H1 (cell line): Measurements from ENCODE around the gene NOS1AP. TPM values are rescaled to one million over a fixed set of nuclear protein-coding genes. Genes with fewer than 3 reads are reported as not detected.

Source experiments
- CTCF ChIA-PET: fragments of 300-600 bp; sonication (Branson Sonifier 250); formaldehyde crosslinking; loops from one replicate; lab custom pipeline; 2021; ENCODE audit not compliant: partially characterized antibody; lab: Charles Lee
- POLR2A ChIA-PET: fragments of 300-600 bp; sonication (Branson Sonifier 250); formaldehyde crosslinking; loops from one replicate; lab custom pipeline; 2021; ENCODE audit warnings: inconsistent platforms; ENCODE audit not compliant: partially characterized antibody; lab: Charles Lee
- DNase-seq, 2 experiments: peaks; one replicate each; pipeline versions ENCODE4 v3.0.0 to v3.0.0-alpha.2; 2010 to 2022; ENCODE audit warnings: low spot score in 2 of 2, low read depth in 1 of 2, mixed read lengths in 1 of 2
- FAIRE-seq: peaks from 2 replicates; lab custom pipeline; 2011; peaks lifted over from hg19 to GRCh38; lab: Jason Lieb, UNC
- H2AFZ ChIP-seq: 2 replicates; pipeline ENCODE4 v1.8.1; 2012; ENCODE audit warnings: low read length, inconsistent platforms
- H2AK5ac ChIP-seq: 2 replicates; pipeline ENCODE4 v1.6.1; 2013; ENCODE audit warnings: low read depth, low read length
- H2BK120ac ChIP-seq: replicated peaks from 2 replicates; pipeline ENCODE3; 2013; ENCODE audit warnings: low read depth, low read length, inconsistent platforms
- H2BK12ac ChIP-seq: 2 replicates; pipeline ENCODE4 v1.6.1; 2013; ENCODE audit warnings: low read depth, low read length
- H2BK15ac ChIP-seq: 2 replicates; pipeline ENCODE4 v1.6.1; 2013; ENCODE audit warnings: low read length
- H2BK20ac ChIP-seq: 2 replicates; pipeline ENCODE4 v1.6.1; 2013; ENCODE audit warnings: low read length
- H2BK5ac ChIP-seq: 2 replicates; pipeline ENCODE4 v1.6.1; 2013; ENCODE audit warnings: low read depth, low read length
- H3K14ac ChIP-seq: 2 replicates; pipeline ENCODE4 v1.6.1; 2013; ENCODE audit warnings: inconsistent platforms; ENCODE audit not compliant: insufficient read length
- H3K18ac ChIP-seq: 2 replicates; pipeline ENCODE4 v1.6.1; 2013; ENCODE audit warnings: low read length; ENCODE audit errors: extremely low read depth
- H3K23ac ChIP-seq: 2 replicates; pipeline ENCODE4 v1.6.1; 2013; ENCODE audit warnings: inconsistent platforms; ENCODE audit not compliant: insufficient read length
- H3K23me2 ChIP-seq: 2 replicates; pipeline ENCODE4 v1.6.1; 2013; ENCODE audit warnings: low read depth, low read length
- H3K27ac ChIP-seq: 2 replicates; pipeline ENCODE4 v1.6.1; 2011; ENCODE audit warnings: low read depth, low read length, inconsistent platforms
- H3K27me3 ChIP-seq, 4 experiments: replicated peaks in 1 of 4; 1 replicate in 1 of 4; 2 replicates in 3 of 4; pipeline versions ENCODE4 v1.6.1 to v1.8.1; 2011 to 2013; ENCODE audit warnings: low read length in 3 of 4, mild to moderate bottlenecking in 3 of 4, inconsistent platforms in 2 of 4, mixed read lengths in 2 of 4, moderate library complexity in 1 of 4; ENCODE audit not compliant: control insufficient read depth in 3 of 4, insufficient read depth in 3 of 4; ENCODE audit errors: extremely low read depth in 1 of 4
- H3K36me3 ChIP-seq, 4 experiments: 2 replicates each; pipeline versions ENCODE4 v1.6.1 to v1.8.1; 2011 to 2013; ENCODE audit warnings: mild to moderate bottlenecking in 4 of 4, low read length in 3 of 4, moderate library complexity in 2 of 4, control low read depth in 1 of 4, inconsistent platforms in 1 of 4; ENCODE audit not compliant: insufficient read depth in 4 of 4, control insufficient read depth in 2 of 4
- H3K4ac ChIP-seq: replicated peaks from 2 replicates; pipeline ENCODE3; 2013; ENCODE audit warnings: low read length, low read depth, mixed read lengths, inconsistent platforms; ENCODE audit not compliant: insufficient read length
- H3K4me1 ChIP-seq, 4 experiments: replicated peaks in 1 of 4; 1 replicate in 1 of 4; 2 replicates in 3 of 4; pipeline versions ENCODE4 v1.6.1 to v1.8.1; 2011 to 2013; ENCODE audit warnings: low read length in 3 of 4, inconsistent platforms in 2 of 4, mixed read lengths in 1 of 4; ENCODE audit not compliant: insufficient read depth in 4 of 4, control insufficient read depth in 3 of 4
- H3K4me2 ChIP-seq, 2 experiments: 2 replicates each; pipeline versions ENCODE4 v1.6.1 to v1.8.1; 2011 to 2013; ENCODE audit warnings: low read depth in 2 of 2, low read length in 2 of 2, control low read depth in 1 of 2, inconsistent platforms in 1 of 2, mild to moderate bottlenecking in 1 of 2; ENCODE audit not compliant: insufficient read depth in 1 of 2
- H3K4me3 ChIP-seq, 4 experiments: fragments of 200-600, 300-600 bp in 1 of 4; sonication (generic), shearing (Covaris generic), sonication (Bioruptor Twin) in 1 of 4; 2 replicates each; pipeline versions ENCODE4 v1.5.1 to v1.8.1; 2011 to 2016; ENCODE audit warnings: low read length in 4 of 4, low read depth in 3 of 4, control low read depth in 2 of 4, inconsistent platforms in 2 of 4, mild to moderate bottlenecking in 2 of 4, mixed read lengths in 1 of 4, moderate library complexity in 1 of 4; ENCODE audit not compliant: insufficient read depth in 2 of 4; ENCODE audit errors: extremely low read depth in 1 of 4
- H3K56ac ChIP-seq: replicated peaks from 2 replicates; pipeline ENCODE3; 2013; ENCODE audit warnings: low read depth, mild to moderate bottlenecking, mixed read lengths, low read length, inconsistent platforms; ENCODE audit not compliant: insufficient read length
- H3K79me1 ChIP-seq: 2 replicates; pipeline ENCODE4 v1.6.1; 2013; ENCODE audit warnings: low read depth, low read length, control low read depth
- H3K79me2 ChIP-seq, 2 experiments: 2 replicates each; pipeline versions ENCODE4 v1.6.1 to v1.8.1; 2012 to 2013; ENCODE audit warnings: low read length in 2 of 2, mild to moderate bottlenecking in 2 of 2, inconsistent platforms in 1 of 2; ENCODE audit not compliant: insufficient read depth in 2 of 2, control insufficient read depth in 1 of 2
- H3K9ac ChIP-seq, 4 experiments: replicated peaks in 1 of 4; 1 replicate in 1 of 4; 2 replicates in 3 of 4; pipeline versions ENCODE4 v1.6.1 to v1.8.1; 2011 to 2013; ENCODE audit warnings: low read depth in 3 of 4, low read length in 3 of 4, control low read depth in 2 of 4, mild to moderate bottlenecking in 2 of 4, moderate library complexity in 2 of 4, inconsistent platforms in 1 of 4; ENCODE audit errors: extremely low read depth in 1 of 4
- H3K9me3 ChIP-seq, 2 experiments: 2 replicates each; pipeline versions ENCODE4 v1.6.1 to v1.8.1; 2012 to 2013; ENCODE audit warnings: mild to moderate bottlenecking in 2 of 2, moderate library complexity in 2 of 2, control low read depth in 1 of 2, inconsistent platforms in 1 of 2, low read depth in 1 of 2, low read length in 1 of 2, mixed read lengths in 1 of 2; ENCODE audit not compliant: insufficient read depth in 2 of 2
- H4K20me1 ChIP-seq, 2 experiments: replicated peaks in 1 of 2; 2 replicates each; pipeline versions ENCODE3 to v1.8.1; 2011 to 2013; ENCODE audit warnings: inconsistent platforms in 2 of 2, low read length in 2 of 2, mild to moderate bottlenecking in 1 of 2; ENCODE audit not compliant: insufficient read depth in 2 of 2, control insufficient read depth in 1 of 2
- H4K5ac ChIP-seq: 2 replicates; pipeline ENCODE4 v1.6.1; 2013; ENCODE audit warnings: low read length, low read depth, mixed read lengths, inconsistent platforms; ENCODE audit not compliant: insufficient read length
- H4K8ac ChIP-seq: 2 replicates; pipeline ENCODE4 v1.8.0; 2013; ENCODE audit warnings: mild to moderate bottlenecking, moderate library complexity, low read length, inconsistent platforms; ENCODE audit not compliant: insufficient read depth; ENCODE audit errors: extremely low read depth
- H4K91ac ChIP-seq: replicated peaks from 2 replicates; pipeline ENCODE3; 2013; ENCODE audit warnings: low read length, mixed read lengths, inconsistent platforms; ENCODE audit not compliant: insufficient read length
- EZH2 ChIP-seq: fragments of 200-600 bp; sonication (generic); IDR thresholded peaks from 2 replicates; pipeline ENCODE4 v1.7.1; 2012; ENCODE audit warnings: low read depth, mild to moderate bottlenecking, moderate library complexity, low read length, inconsistent platforms; ENCODE audit not compliant: severe bottlenecking
- GTF2F1 ChIP-seq: IDR thresholded peaks from 2 replicates; pipeline ENCODE4 v1.6.1; 2012; ENCODE audit warnings: low read depth, low read length, improper control_type of control experiment, borderline replicate concordance
- JUN ChIP-seq: IDR thresholded peaks from 2 replicates; pipeline ENCODE4 v1.6.1; 2011; ENCODE audit warnings: low read depth, mild to moderate bottlenecking, improper control_type of control experiment, low read length
- KDM4A ChIP-seq: IDR thresholded peaks from one replicate; pipeline ENCODE4 v1.7.1; 2012; ENCODE audit warnings: low read depth, mild to moderate bottlenecking, moderate library complexity, low read length, inconsistent platforms; ENCODE audit not compliant: severe bottlenecking
- KDM5A ChIP-seq: fragments of 200-600 bp; IDR thresholded peaks from 2 replicates; pipeline ENCODE4 v1.7.1; 2012; ENCODE audit warnings: mild to moderate bottlenecking, low read length, inconsistent platforms, mixed read lengths
- NRF1 ChIP-seq: IDR thresholded peaks from 2 replicates; pipeline ENCODE4 v1.6.1; 2011; ENCODE audit warnings: mild to moderate bottlenecking, low read depth, low read length, improper control_type of control experiment
- RFX5 ChIP-seq: IDR thresholded peaks from 2 replicates; pipeline ENCODE4 v1.6.1; 2011; ENCODE audit warnings: low read depth, low read length, improper control_type of control experiment, borderline replicate concordance
- SAP30 ChIP-seq: fragments of 300-600 bp; sonication (generic); IDR thresholded peaks from 2 replicates; pipeline ENCODE4 v1.7.1; 2012; ENCODE audit warnings: low read length, moderate library complexity, mild to moderate bottlenecking, inconsistent platforms; ENCODE audit not compliant: insufficient read depth, insufficient replicate concordance
- SIX5 ChIP-seq: IDR thresholded peaks from 2 replicates; pipeline ENCODE4 v1.6.1; 2011; ENCODE audit warnings: mild to moderate bottlenecking, low read depth, low read length
- SP1 ChIP-seq: IDR thresholded peaks from 2 replicates; pipeline ENCODE4 v1.6.1; 2011; ENCODE audit warnings: low read depth, low read length
- TAF1 ChIP-seq: IDR thresholded peaks from 2 replicates; pipeline ENCODE4 v1.6.1; 2011; ENCODE audit warnings: mild to moderate bottlenecking, low read depth, low read length
- WGBS, 2 experiments: shearing (Covaris generic) in 1 of 2; methylation state at CpG; one replicate each; pipeline versions ENCODE4 v1.1.6 to v1.1.7; 2013 to 2015; ENCODE audit warnings: low lambda C conversion rate in 2 of 2, mixed read lengths in 2 of 2, inconsistent platforms in 1 of 2, low coverage in 1 of 2, missing lambda C conversion rate in 1 of 2; ENCODE audit not compliant: insufficient replicate concordance in 2 of 2, insufficient coverage in 1 of 2, insufficient read length in 1 of 2; ENCODE audit errors: extremely low coverage in 1 of 2, missing lambda C conversion rate in 1 of 2; 5-methylcytosine and 5-hydroxymethylcytosine counted together
- polyA plus RNA-seq, 7 experiments: library from polyadenylated mRNA; depleted of rRNA in 3 of 7; stranded (reverse) in 5 of 7; unstranded in 2 of 7; fragments of >200 nt in 5 of 7; fragments of 200-250 nt in 2 of 7; gene quantifications; 1 replicate in 5 of 7; 2 replicates in 1 of 7; 4 replicates in 1 of 7; pipeline versions ENCODE4 v1.2.1 to v1.2.3, GENCODE V29; 2011 to 2013; ENCODE audit warnings: missing spikeins in 2 of 7, mixed read lengths in 2 of 7
- total RNA-seq: library from RNA; stranded (reverse); fragmentation: NEBNext Ultra II Directional; extraction: Animal tissue kit (Norgen Biotek cat#: 25700); gene quantifications from 2 replicates; pipeline ENCODE4 v1.2.1, GENCODE V29; 2021

Gene NOS1AP
- total and polyA plus RNA-seq, 2 of the 8 experiments (the other 6 are each of a cell fraction or from before 2014, with no cell fraction given), result 2.4 to 12.1 TPM

DNA sequence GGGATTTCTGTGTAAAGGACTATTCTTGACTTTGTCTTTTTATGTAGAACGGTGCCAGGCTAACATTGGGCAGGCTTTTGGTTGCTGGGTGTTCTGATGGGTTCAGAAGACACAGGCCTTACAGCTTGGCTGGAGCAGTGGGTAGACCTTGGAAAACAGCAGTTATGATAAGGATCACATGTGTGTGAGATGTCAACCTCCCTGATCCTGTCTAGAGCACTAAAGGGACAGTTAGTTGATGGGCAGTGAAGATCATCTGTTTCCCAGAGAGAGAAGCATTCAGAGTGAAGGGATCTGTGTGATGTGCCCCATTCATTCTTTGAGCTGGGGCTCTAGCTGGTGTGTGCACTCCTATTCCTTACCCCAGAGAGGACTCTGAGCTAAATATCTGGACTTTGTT lies 88.0 kb downstream of the NOS1AP start:
- H3K14ac ChIP-seq, result no peak overlapping the region
- no peak overlapping the region for H2BK5ac ChIP-seq
- H4K20me1 ChIP-seq, result no peaks in the 10 kb centered on the region
- no peak overlapping the region for H2BK15ac ChIP-seq
- no peak overlapping the region for H2BK20ac ChIP-seq
- no peaks in the 10 kb centered on the region for H3K9me3 ChIP-seq
- H4K8ac ChIP-seq, result no peak overlapping the region
- no peaks in the 10 kb centered on the region for H3K36me3 ChIP-seq
- no peak overlapping the region for H4K5ac ChIP-seq
- no peak overlapping the region for H2BK120ac ChIP-seq
- no peak overlapping the region for H4K91ac ChIP-seq
- DNase-seq, result no peak
- H3K79me1 ChIP-seq, result no peaks in the 10 kb centered on the region
- H3K9ac ChIP-seq, result no peak overlapping the region
- no peaks in the 10 kb centered on the region for H3K27me3 ChIP-seq
- H3K79me2 ChIP-seq, result peaks cover 0 to 24% of the 10 kb centered on the region in 2 experiments; a peak in 1 of 4 replicates
- TF ChIP-seq SIX5, result no peak
- TF ChIP-seq JUN, result no peak
- TF ChIP-seq SAP30, result no peak
- TF ChIP-seq TAF1, result no peak
- TF ChIP-seq KDM4A, result no peak
- no peak for TF ChIP-seq EZH2
- TF ChIP-seq KDM5A, result no peak
- no peak for TF ChIP-seq RFX5
- TF ChIP-seq SP1, result no peak
- no peak for TF ChIP-seq NRF1
- no peak for TF ChIP-seq GTF2F1
- H2AFZ ChIP-seq, result no peak overlapping the region
- no peak overlapping the region for H3K4ac ChIP-seq
- H3K27ac ChIP-seq, result no peak overlapping the region
- H3K23me2 ChIP-seq, result no peaks in the 10 kb centered on the region
- no peak overlapping the region for H3K4me3 ChIP-seq
- CTCF ChIA-PET, result interaction anchor here (0.8 to 3.7 kb wide), 4 partner anchors 9 to 62 kb away, joined by 4 to 36 read pairs (median 6); no protein-coding TSS in a partner anchor
- H3K4me2 ChIP-seq, result no peak overlapping the region
- POLR2A ChIA-PET, result interaction anchor here (0.6 to 1.0 kb wide), 3 partner anchors 9 to 667 kb away, joined by 3 to 4 read pairs (median 3); no protein-coding TSS in a partner anchor
- WGBS, 2 experiments, result 100% methylated on average over 1 of the region's 1 CpG; no CpG with 5 or more reads in 1 of the 2 experiments
- H3K18ac ChIP-seq, result no peak overlapping the region
- H3K4me1 ChIP-seq, result no peaks in the 10 kb centered on the region; a peak in 1 of 7 replicates
- H3K23ac ChIP-seq, result no peak overlapping the region
- no peak overlapping the region for H2AK5ac ChIP-seq
- H2BK12ac ChIP-seq, result no peak overlapping the region
- no peak overlapping the region for H3K56ac ChIP-seq
- no peak for FAIRE-seq
